Activated CD4-positive, alpha-beta T cell treated with anti-CD3 and anti-CD28 coated beads, Interleukin-2, amount 50 U/mL, for 16 hours (primary cell): Measurements from ENCODE around the gene NR4A3.

Experiments
- DNase-seq: peaks from one replicate; pipeline ENCODE4 v3.0.0-alpha.2; 2020

Gene NR4A3

GRCh38 chr9:99885747-99886146 is 64.1 kb downstream of the NR4A3 start:
- DNase-seq, result no peak

GRCh38 chr9:99889120-99889519 is 67.4 kb downstream of the NR4A3 start:
- DNase-seq, result no peak

- DNase-seq, result no peak
Observed at GRCh38 chr9:99894826-99895225, 73.1 kb downstream of the NR4A3 start.

- DNase-seq, result no peak
Observed at GRCh38 chr9:99895510-99895909, 73.8 kb downstream of the NR4A3 start.

GRCh38 chr9:99896119-99896518 is 74.4 kb downstream of the NR4A3 start:
- DNase-seq, result no peak

- DNase-seq, result no peak
Observed at GRCh38 chr9:99903393-99903792, 81.7 kb downstream of the NR4A3 start.

- DNase-seq, result no peak
Observed at GRCh38 chr9:99905833-99906402, 84.2 kb downstream of the NR4A3 start.

GRCh38 chr9:99906403-99907207 is 84.9 kb downstream of the NR4A3 start, which contains the start of gene STX17:
TSS of gene STX17 (plus strand) at chr9:99906654. CDS start at chr9:99915240, 8,586 bp downstream.
- peak; percentile 69 for DNase-seq

- no peak for DNase-seq
Observed at GRCh38 chr9:99907208-99907532, 85.5 kb downstream of the NR4A3 start.

GRCh38 chr9:99911600-99911999 is 89.9 kb downstream of the NR4A3 start:
- DNase-seq, result no peak
